NCI-H2227 (cell line): ENCODE data around the gene HBQ1.
"Not testable (repeated sequence)": the region's sequence is repeated elsewhere in the genome, so short reads cannot be mapped to it uniquely, and the experiment has no call there.

Source experiments
- DNase-seq: peaks from one replicate; lab custom pipeline; 2025; ENCODE audit not compliant: unreplicated experiment; lab: John Stamatoyannopoulos, UW

HBQ1 gene

GRCh38 chr16:160242-160641 is 20.0 kb upstream of the HBQ1 start:
- not testable (repeated sequence) for DNase-seq

GRCh38 chr16:160691-161190 is 19.5 kb upstream of the HBQ1 start:
- DNase-seq, result no peak

- no peak for DNase-seq
Observed at GRCh38 chr16:162271-162991, 17.8 kb upstream of the HBQ1 start.

GRCh38 chr16:163139-163538 is 17.1 kb upstream of the HBQ1 start:
- DNase-seq, result not testable (repeated sequence)

- not testable (repeated sequence) for DNase-seq
Observed at GRCh38 chr16:163696-164095, 16.6 kb upstream of the HBQ1 start.

GRCh38 chr16:164134-164823 is 16.0 kb upstream of the HBQ1 start:
- DNase-seq, result not testable (repeated sequence)

GRCh38 chr16:164827-165538 is 15.3 kb upstream of the HBQ1 start:
- DNase-seq, result no peak

GRCh38 chr16:165539-166374 is 14.5 kb upstream of the HBQ1 start, which contains the start of gene HBM:
Gene HBM, plus strand, starts transcription at chr16:165978. Its CDS starts 20 bp downstream, at chr16:165998.
- DNase-seq, result no peak

GRCh38 chr16:166375-167121 is 13.7 kb upstream of the HBQ1 start:
- no peak for DNase-seq

GRCh38 chr16:167122-167690 is 13.1 kb upstream of the HBQ1 start:
- no peak for DNase-seq

GRCh38 chr16:168424-168823 is 11.8 kb upstream of the HBQ1 start:
- DNase-seq, result peak; percentile 33

- no peak for DNase-seq
Observed at GRCh38 chr16:169014-169413, 11.2 kb upstream of the HBQ1 start.

GRCh38 chr16:170088-170507 is 10.2 kb upstream of the HBQ1 start:
- not testable (repeated sequence) for DNase-seq

GRCh38 chr16:170788-171187 is 9.5 kb upstream of the HBQ1 start:
- DNase-seq, result no peak

- not testable (repeated sequence) for DNase-seq
Observed at GRCh38 chr16:172374-172941, 7.8 kb upstream of the HBQ1 start, which contains the start of gene HBA2. Gene HBA2, plus strand, starts transcription at chr16:172876. Its CDS starts 37 bp downstream, at chr16:172913.

GRCh38 chr16:173211-173854 is 6.9 kb upstream of the HBQ1 start:
- DNase-seq, result not testable (repeated sequence)

GRCh38 chr16:173928-174769 is 6.1 kb upstream of the HBQ1 start:
- not testable (repeated sequence) for DNase-seq
